GM12865 (cell line): ENCODE measurements around the gene PSMD8.

Source experiments
- DNase-seq: peaks from one replicate; pipeline ENCODE4 v3.0.0; 2010; ENCODE audit warnings: low read depth
- H3K4me3 ChIP-seq: 2 replicates; pipeline ENCODE4 v1.5.1; 2011; ENCODE audit warnings: mild to moderate bottlenecking, low read depth, low read length, control low read depth
- TF ChIP-seq, protein P1 (sequence below): IDR thresholded peaks from 2 replicates; pipeline ENCODE4 v1.5.1; 2011; ENCODE audit warnings: low read length, control low read depth, low read depth, inconsistent platforms; ENCODE audit not compliant: insufficient read depth; ENCODE audit errors: missing control alignments

The PSMD8 gene

DNA sequence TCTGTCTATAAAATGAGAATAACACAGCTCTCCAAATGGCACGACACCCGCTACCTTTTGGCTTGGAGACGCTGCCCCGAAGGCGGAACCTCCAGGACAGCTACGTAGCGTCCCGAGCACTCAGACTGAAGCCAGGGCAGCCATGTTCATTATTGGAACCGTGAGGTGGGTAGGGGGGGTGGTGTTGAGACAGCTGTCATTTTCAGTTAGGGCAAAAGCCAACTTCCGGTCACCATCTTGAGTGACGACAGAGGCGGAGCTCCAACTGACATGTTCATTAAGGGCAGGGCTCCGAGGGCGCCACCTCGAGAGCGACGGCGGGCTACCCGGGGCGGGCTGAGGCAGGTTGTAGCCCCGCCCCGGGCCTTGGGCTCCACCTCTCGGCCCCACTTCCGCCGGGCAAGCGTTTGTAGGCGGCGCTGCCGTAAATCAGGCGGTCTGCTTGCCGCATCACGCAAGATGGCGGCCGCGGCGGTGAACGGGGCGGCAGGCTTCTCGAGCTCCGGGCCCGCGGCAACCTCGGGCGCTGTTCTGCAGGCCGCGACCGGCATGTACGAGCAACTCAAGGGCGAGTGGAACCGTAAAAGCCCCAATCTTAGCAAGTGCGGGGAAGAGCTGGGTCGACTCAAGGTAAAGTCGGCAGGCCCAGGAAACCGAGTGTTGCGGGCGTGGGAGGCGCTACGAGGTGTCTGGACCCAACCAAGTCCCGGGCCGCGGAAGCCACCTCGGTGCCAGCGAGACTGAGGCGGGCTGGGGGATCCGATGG is at the start of gene PSMD8:
Gene PSMD8, plus strand, starts transcription at position 240 of the 766 bp plus-strand sequence. Its CDS starts 31 bp downstream, at position 271.
- TF ChIP-seq, protein P1, sequence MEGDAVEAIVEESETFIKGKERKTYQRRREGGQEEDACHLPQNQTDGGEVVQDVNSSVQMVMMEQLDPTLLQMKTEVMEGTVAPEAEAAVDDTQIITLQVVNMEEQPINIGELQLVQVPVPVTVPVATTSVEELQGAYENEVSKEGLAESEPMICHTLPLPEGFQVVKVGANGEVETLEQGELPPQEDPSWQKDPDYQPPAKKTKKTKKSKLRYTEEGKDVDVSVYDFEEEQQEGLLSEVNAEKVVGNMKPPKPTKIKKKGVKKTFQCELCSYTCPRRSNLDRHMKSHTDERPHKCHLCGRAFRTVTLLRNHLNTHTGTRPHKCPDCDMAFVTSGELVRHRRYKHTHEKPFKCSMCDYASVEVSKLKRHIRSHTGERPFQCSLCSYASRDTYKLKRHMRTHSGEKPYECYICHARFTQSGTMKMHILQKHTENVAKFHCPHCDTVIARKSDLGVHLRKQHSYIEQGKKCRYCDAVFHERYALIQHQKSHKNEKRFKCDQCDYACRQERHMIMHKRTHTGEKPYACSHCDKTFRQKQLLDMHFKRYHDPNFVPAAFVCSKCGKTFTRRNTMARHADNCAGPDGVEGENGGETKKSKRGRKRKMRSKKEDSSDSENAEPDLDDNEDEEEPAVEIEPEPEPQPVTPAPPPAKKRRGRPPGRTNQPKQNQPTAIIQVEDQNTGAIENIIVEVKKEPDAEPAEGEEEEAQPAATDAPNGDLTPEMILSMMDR: no peak
- H3K4me3 ChIP-seq: peak within 1 kb of the TSS; percentile 99
- DNase-seq: peak; percentile 100

DNA sequence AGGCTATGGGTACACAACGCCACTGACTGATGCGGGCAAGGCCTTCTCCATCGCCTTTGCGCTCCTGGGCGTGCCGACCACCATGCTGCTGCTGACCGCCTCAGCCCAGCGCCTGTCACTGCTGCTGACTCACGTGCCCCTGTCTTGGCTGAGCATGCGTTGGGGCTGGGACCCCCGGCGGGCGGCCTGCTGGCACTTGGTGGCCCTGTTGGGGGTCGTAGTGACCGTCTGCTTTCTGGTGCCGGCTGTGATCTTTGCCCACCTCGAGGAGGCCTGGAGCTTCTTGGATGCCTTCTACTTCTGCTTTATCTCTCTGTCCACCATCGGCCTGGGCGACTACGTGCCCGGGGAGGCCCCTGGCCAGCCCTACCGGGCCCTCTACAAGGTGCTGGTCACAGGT is 47.8 kb upstream of the PSMD8 start:
- DNase-seq: no peak
- H3K4me3 ChIP-seq: no peak overlapping the region
- TF ChIP-seq, protein P1: no peak

DNA sequence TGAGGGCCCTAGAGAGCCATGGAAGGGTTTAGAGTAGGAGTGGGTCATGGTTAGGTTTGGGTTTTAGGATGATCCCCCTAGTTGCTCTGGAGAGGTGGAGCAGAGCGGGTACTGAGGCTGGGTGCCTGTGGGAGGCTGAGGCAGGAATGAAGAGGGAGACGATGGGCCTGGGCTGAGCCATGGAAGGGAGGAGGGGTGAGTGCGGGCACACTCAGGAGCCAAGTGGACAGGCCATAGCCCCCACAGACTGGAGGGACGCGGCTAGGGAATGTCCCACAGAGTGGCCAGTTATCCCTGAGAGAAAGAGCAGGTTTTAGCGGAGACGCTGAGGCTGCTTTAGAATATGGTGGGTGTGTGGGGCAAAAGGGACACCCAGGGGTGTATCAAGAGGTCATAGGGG is 44.7 kb upstream of the PSMD8 start:
- TF ChIP-seq, protein P1: no peak
- DNase-seq: no peak
- no peak overlapping the region for H3K4me3 ChIP-seq

DNA sequence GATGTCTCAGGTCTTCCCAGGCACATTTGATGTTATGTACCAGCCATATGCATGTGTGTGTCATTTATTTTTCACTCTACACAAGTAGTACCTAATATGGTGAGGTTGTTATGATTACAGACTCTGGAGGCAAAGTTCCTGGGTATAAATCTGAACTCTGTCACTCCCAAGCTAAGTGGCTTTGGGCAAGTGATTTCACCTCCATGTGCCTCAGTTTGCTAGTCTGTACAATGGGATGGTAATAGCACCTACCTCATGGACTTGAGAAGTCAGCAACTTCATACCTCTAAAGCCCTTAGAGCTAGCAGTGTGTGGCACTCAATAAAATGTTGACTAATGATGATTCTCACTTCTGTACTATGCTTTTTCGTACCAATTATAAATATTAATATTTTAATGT is 42.6 kb upstream of the PSMD8 start:
- TF ChIP-seq, protein P1: no peak
- DNase-seq: no peak
- no peak overlapping the region for H3K4me3 ChIP-seq

DNA sequence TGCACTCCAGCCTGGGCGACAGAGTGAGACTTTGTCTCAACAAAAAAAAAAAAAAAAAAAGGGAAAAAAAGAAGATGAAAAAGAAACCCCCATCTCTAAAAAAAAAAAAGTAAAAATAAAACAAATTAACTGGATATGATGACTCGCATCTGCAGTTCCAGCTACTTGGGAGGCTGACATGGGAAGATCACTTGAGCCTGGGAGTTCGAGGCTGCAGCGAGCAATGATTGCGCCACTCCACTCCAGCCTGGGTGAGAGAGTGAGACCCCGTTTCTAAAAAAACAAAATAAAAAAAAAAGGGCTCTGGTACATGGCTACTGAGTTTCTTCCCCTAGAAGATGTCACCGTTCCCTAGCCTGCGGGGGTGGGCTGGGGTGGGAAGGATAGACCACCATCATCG is 41.1 kb upstream of the PSMD8 start:
- no peak overlapping the region for H3K4me3 ChIP-seq
- TF ChIP-seq, protein P1: no peak
- DNase-seq: no peak

DNA sequence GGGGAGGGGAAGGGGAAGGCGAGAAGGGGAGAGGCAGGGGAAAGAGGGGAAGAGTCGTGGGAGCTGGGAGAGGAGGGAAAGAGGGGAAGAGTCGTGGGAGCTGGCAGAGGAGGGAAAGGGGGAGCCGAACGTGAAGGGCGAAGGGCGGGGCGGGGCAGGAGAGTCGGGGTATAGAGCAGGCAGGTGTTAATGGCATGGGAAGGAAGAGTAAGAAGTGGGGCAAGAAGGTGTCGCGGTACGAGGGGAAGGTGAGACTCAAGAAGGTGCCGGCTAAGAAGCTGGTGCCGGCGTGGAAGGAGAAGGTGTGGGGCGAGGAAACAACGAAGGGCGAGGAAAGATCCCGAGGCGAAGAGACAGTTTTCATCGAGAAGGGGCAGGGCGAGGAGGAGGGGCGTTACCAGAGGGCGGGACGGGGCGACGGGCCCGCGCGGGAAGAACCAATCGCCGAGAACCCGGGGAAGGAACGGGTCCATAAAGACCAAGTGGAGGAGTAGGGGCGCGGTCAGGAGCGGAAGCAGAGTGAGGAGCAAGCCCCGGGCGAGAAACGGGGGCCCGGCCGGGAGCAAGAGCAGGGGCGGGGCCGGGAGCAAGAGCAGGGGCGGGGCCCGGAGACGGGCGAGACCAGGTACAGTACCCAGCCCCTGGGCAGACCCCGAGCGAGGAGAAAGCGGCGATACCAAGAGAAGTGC is 38.3 kb upstream of the PSMD8 start:
- H3K4me3 ChIP-seq: peak overlapping the region; percentile 77
- TF ChIP-seq, protein P1: no peak
- peak; percentile 98 for DNase-seq
